ENCODE results near the gene TFDP2.
"Not testable (repeated sequence)": the region's sequence is repeated elsewhere in the genome, so short reads cannot be mapped to it uniquely, and the experiment has no call there.

Gene TFDP2

GRCh38 chr3:142127941-142128658 lies 21.2 kb downstream of the TFDP2 start:
- no peak for DNase-seq (ENCODE audit: low spot score)

- no peak for DNase-seq (ENCODE audit: low spot score)
Observed at GRCh38 chr3:142124243-142124642, 25.1 kb downstream of the TFDP2 start.

DNA sequence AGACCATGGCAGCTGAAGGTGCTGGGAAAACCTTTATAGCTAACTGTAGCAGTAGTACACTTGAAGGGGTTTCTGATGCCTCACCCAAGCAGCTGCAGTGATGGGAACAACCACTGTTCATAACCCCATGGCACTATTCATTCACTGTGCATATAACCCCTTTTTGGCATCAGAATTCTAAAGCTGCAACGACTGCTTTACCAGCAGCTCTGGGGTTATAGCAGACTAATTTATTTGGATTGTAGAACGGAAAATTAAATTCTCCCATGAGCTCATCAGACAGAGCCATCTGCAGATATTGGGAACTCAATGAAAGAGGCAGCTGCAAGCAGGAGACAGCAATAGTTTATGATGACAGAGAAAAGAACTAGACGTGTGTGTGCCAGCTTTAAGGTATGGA lies 28.6 kb downstream of the TFDP2 start:
- DNase-seq (ENCODE audit: low spot score) = no peak

- DNase-seq (ENCODE audit: low spot score) = no peak
Observed at GRCh38 chr3:142118911-142119310, 30.4 kb downstream of the TFDP2 start.

GRCh38 chr3:142117056-142117851 lies 32.1 kb downstream of the TFDP2 start:
- DNase-seq (ENCODE audit: low spot score) = no peak

- no peak for DNase-seq (ENCODE audit: low spot score)
Observed at GRCh38 chr3:142115867-142116668, 33.3 kb downstream of the TFDP2 start.

DNA sequence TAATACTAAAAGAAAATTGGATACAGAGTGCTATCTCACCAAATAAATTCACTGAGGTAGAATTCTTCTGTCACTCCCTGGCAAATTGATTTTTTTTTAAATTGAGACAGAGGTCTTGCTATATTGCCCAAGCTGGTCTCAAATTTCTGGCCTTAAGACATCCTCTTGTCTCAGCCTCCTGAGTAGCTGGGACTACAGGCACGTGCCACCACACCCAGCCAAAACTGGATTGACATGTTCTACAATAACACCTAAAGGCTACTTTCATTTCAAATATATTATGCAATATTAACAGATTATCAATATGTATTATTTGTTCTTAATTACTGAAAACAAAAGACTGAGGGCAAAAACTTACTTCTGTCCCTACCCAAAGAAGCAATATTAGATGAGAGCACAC lies 36.7 kb downstream of the TFDP2 start:
- no peak for DNase-seq (ENCODE audit: low spot score)

DNA sequence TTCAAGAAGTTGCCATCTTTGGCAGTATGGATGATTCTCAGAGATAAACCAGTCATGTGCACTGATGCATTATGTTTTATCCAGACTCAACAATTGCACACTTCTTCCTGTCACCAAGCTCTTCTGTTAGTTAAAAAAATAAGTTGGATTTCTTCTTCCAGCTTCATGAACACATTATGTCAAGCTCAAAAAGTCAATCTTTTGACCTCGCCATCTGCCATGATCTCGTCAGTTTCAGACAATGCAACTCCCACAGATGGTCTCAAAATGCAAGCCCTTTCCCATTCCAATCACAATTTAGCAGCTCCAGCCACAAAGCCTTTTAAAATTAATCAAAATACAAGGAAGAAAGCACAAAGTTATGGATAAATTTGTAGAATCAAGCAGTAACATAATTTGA lies 42.8 kb downstream of the TFDP2 start:
- DNase-seq (ENCODE audit: low spot score) = no peak

GRCh38 chr3:142105991-142106390 lies 43.4 kb downstream of the TFDP2 start:
- no peak for DNase-seq (ENCODE audit: low spot score)

GRCh38 chr3:142104763-142105162 lies 44.6 kb downstream of the TFDP2 start:
- no peak for DNase-seq (ENCODE audit: low spot score)

- no peak for DNase-seq (ENCODE audit: low spot score)
Observed at GRCh38 chr3:142098964-142099363, 50.4 kb downstream of the TFDP2 start.

DNA sequence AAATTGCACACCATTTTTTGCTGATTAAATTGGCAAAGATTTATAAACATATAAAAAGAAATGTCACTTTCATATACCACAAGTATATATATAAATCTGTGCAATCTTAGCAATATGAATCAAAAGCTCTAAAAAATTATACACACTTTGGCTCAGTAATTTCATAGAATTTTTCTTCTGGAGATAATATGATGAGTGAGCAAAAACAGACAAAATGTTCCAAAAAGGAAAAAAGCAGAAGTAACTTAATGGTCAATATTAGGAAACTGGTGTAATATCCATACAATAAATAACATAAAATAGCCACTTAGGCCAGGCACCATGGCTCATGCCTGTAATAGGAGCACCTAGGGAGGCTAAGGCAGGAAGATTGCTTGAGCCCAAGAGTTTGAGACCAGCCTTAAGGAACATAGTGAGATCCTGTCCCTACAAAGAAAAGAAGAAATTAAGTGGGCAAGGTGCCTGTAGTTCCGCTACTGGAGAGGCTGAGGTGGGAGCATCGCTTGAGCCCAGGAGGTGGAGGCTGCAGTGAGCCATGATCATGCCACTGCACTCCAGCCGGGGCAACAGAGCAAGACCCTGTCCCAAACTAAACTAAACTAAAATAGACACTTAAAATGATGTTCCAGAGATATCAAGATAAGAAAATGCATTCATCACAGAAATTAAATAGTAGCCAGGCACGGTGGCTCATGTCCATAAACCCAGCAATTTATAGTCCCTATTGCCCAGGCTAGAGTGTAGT lies 52.1 kb downstream of the TFDP2 start:
- no peak for DNase-seq (ENCODE audit: low spot score)

- no peak for DNase-seq (ENCODE audit: low spot score)
Observed at GRCh38 chr3:142095841-142096240, 53.5 kb downstream of the TFDP2 start.

- not testable (repeated sequence) for DNase-seq (ENCODE audit: low spot score)
Observed at GRCh38 chr3:142088925-142089324, 60.4 kb downstream of the TFDP2 start.

GRCh38 chr3:142088522-142088921 lies 60.8 kb downstream of the TFDP2 start:
- no peak for DNase-seq (ENCODE audit: low spot score)

DNA sequence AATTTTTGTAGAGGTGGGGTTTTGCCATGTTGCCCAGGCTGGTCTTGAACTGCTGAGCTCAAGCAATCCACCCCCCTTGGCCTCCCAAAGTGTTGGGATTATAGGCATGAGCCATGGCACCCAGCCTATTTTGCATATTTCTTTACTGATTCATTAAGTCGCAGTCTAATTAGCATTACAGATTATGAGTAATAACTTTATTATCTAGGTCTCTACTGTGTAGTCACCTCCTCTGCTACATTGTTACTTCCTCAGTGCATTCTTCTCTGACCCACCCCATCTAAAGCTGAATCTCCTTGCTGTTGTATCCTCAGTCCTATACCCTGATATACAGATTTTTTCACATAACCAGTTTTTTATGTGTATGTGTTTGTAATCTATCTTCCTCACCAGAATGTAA lies 61.7 kb downstream of the TFDP2 start:
- DNase-seq (ENCODE audit: low spot score) = no peak

- DNase-seq (ENCODE audit: low spot score) = no peak
Observed at GRCh38 chr3:142086581-142087090, 62.7 kb downstream of the TFDP2 start.

GRCh38 chr3:142081178-142081577 lies 68.2 kb downstream of the TFDP2 start:
- DNase-seq (ENCODE audit: low spot score) = no peak

DNA sequence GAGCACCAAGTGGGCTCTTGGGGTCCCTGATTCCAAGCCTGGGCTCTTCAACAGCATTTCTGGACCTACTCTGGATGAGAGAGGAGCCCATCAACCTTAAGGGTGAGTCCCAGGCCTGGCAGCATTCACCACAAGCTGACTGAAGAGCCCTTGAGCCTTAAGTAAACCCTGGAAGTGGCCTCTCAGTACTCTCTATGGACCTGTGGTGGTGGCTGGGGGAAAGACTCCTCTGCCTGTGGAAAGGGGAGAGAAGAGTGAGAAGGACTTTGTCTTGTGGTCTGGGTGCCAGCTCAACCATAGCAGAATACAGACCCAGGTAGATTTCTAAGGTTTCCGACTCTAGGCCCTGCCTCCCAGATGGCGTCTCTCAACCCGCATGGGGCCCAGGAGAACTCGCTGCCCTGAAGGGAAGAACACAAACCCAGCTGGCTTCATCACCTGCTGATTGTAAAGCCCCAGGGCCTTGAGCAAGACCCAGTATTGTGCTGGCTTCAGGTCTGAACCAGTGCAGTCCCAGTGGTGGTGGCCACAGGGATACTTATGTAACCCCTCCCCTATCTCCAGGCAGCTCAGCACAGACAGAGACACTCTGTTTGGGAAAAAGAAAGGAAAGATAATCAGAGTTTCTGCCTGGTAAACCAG lies 71.4 kb downstream of the TFDP2 start:
- no peak for DNase-seq (ENCODE audit: low spot score)

GRCh38 chr3:142077155-142077858 lies 72.0 kb downstream of the TFDP2 start:
- DNase-seq (ENCODE audit: low spot score) = no peak

- not testable (repeated sequence) for DNase-seq (ENCODE audit: low spot score)
Observed at GRCh38 chr3:142075656-142076055, 73.7 kb downstream of the TFDP2 start.

Data from COLO829 (cell line).